Testis (tissue), 3 donors: Measurements from ENCODE around the gene SLC22A4. TPM values are rescaled to one million over a fixed set of nuclear protein-coding genes. Genes with fewer than 3 reads are reported as not detected.

ENCODE experiments used
- DNase-seq: peaks from one replicate; pipeline ENCODE4 v3.0.0-alpha.2; 2019
- H3K27ac ChIP-seq, 2 donors: fragments of 200-600 bp; sonication (generic); one replicate each; pipeline ENCODE4 v1.5.1; 2019
- H3K27me3 ChIP-seq: fragments of 200-600 bp; sonication (generic); one replicate; pipeline ENCODE4 v1.5.1; 2019
- H3K36me3 ChIP-seq: fragments of 200-600 bp; sonication (generic); one replicate; pipeline ENCODE4 v1.5.1; 2017; ENCODE audit warnings: low read depth; ENCODE audit errors: missing control alignments
- H3K4me1 ChIP-seq: fragments of 200-600 bp; sonication (generic); one replicate; pipeline ENCODE4 v1.5.1; 2019
- H3K4me3 ChIP-seq, 2 donors: fragments of 200-600 bp; sonication (generic); one replicate each; pipeline ENCODE4 v1.5.1; 2017 to 2019
- H3K9me3 ChIP-seq: fragments of 200-600 bp; sonication (generic); one replicate; pipeline ENCODE4 v1.5.1; 2017
- POLR2A ChIP-seq: fragments of 450-650 bp; IDR thresholded peaks from one replicate; pipeline ENCODE4 v1.6.1; 2017; ENCODE audit warnings: antibody characterized with exemption, mild to moderate bottlenecking, moderate library complexity
- WGBS, 2 donors: methylation state at CpG; one replicate each; pipeline ENCODE4 v1.1.5; 2018; 5-methylcytosine and 5-hydroxymethylcytosine counted together
- intact Hi-C: fragments of 100-400 bp; cut with DNase I; formaldehyde crosslinking; loops from one replicate; pipeline ENCODE4 v1.15.1; 2023; ENCODE audit warnings: low total_unique reads
- polyA plus RNA-seq: library from polyadenylated mRNA; stranded (reverse); fragments of 350-450 nt; fragmentation: Illumina TruSeq; extraction: RNeasy Lipid Tissue Mini Kit (QIAGEN cat#74804); gene quantifications from one replicate; pipeline ENCODE4 v1.2.3, GENCODE V29; 2014; ENCODE audit warnings: low read depth, low replicate concordance; ENCODE audit not compliant: insufficient read depth
- total RNA-seq, 2 donors: library from RNA; depleted of rRNA; stranded (reverse); fragments of >200 nt; gene quantifications; one replicate each; pipeline ENCODE4 v1.2.3, GENCODE V29; 2016
- TF ChIP-seq, protein P1 (sequence below), 3 experiments: fragments of 450-650 bp in 2 of 3; fragments of 200-600 bp in 1 of 3; sonication (generic) in 1 of 3; IDR thresholded peaks; one replicate each; pipeline ENCODE4 v1.5.1; 2016 to 2019; ENCODE audit warnings: antibody characterized with exemption in 3 of 3, mild to moderate bottlenecking in 2 of 3, moderate library complexity in 1 of 3

SLC22A4 gene
- total and polyA plus RNA-seq, 3 donors from 2014 or later, result 1.1 to 2.3 (median 1.5) TPM

DNA sequence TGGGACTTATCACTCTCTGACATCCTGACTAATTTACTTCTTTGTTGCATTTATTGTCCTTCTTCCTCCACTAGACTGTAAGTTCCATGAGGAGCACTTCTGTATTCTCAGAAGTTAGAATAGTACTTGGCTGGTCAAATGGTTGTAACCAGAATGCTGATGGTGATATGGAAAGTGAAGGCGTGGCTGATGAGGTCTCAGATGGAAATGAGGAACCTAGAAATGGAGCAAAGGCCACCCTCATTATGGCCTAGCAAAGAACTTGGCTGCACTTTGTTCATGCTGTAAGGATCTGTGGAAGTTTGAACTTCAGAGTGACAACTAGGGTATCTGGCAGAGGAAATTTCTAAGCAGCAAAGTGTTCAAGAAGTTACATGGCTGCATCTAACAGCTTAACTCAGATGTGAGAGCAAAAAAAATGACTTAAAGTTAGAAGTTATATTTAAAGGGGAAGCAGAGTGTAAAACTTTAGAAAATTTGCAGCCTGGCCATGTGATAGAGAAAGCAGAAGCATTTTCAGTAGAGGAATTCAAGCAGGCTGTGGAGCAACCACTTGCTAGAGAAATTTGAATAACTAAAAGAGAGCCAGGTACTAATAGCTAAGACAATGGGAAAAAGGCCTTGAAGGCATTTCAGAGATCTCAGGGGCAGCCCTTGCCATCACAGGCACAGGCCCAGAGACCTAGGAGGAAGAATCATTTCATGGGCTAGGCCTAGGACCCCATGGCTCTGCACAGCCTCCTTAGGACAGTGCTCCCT lies 60.4 kb downstream of the SLC22A4 start:
- H3K27ac ChIP-seq, result no peak overlapping the region
- no peak overlapping the region for H3K4me3 ChIP-seq
- H3K36me3 ChIP-seq, result no peaks in the 10 kb centered on the region
- H3K27me3 ChIP-seq, result no peaks in the 10 kb centered on the region
- no peak for TF ChIP-seq POLR2A
- TF ChIP-seq, protein P1, sequence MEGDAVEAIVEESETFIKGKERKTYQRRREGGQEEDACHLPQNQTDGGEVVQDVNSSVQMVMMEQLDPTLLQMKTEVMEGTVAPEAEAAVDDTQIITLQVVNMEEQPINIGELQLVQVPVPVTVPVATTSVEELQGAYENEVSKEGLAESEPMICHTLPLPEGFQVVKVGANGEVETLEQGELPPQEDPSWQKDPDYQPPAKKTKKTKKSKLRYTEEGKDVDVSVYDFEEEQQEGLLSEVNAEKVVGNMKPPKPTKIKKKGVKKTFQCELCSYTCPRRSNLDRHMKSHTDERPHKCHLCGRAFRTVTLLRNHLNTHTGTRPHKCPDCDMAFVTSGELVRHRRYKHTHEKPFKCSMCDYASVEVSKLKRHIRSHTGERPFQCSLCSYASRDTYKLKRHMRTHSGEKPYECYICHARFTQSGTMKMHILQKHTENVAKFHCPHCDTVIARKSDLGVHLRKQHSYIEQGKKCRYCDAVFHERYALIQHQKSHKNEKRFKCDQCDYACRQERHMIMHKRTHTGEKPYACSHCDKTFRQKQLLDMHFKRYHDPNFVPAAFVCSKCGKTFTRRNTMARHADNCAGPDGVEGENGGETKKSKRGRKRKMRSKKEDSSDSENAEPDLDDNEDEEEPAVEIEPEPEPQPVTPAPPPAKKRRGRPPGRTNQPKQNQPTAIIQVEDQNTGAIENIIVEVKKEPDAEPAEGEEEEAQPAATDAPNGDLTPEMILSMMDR (IDR thresholded peaks at IDR 0.05), result no peak
- H3K4me1 ChIP-seq, result no peaks in the 10 kb centered on the region
- 80 to 86% methylated on average over 1 of the region's 1 CpG for WGBS, 2 donors
- intact Hi-C loops, result no loop called here
- H3K9me3 ChIP-seq, result no peaks in the 10 kb centered on the region
- no peak for DNase-seq

DNA sequence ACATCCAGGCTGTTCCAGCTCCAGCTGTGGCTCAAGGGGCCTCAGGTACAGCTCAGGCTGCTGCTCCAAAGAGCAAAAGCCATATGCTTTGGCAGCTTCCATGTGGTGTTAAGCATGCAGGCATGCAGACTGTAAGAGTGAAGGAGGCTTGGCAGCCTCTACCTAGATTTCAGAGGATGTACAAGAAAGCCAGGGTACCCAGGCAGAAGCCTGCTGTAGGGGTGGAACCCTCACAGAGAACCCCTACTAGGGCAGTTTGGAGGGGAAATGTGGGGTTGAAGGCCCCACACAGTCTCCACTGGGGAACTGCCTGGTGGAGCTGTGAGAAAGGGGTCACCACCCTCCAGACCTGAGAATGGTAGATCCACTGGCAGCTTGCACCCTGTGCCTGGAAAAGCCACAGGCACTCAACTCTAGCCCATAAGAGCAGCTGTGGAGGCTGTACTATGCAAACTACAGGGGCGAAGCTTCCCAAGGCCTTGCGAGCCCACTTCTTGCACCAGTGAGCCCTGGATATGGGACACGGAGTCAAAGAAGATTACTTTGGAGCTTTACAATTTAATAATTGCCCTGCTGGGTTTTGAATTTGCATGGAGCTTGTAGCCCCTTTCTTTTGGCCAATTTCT lies 61.1 kb downstream of the SLC22A4 start:
- H3K4me1 ChIP-seq, result no peaks in the 10 kb centered on the region
- H3K27ac ChIP-seq, result no peak overlapping the region
- intact Hi-C loops, result no loop called here
- H3K27me3 ChIP-seq, result no peaks in the 10 kb centered on the region
- no peak for TF ChIP-seq POLR2A
- TF ChIP-seq, protein P1 (IDR thresholded peaks at IDR 0.05), result no peak
- H3K4me3 ChIP-seq, result no peak overlapping the region
- H3K9me3 ChIP-seq, result no peaks in the 10 kb centered on the region
- no peaks in the 10 kb centered on the region for H3K36me3 ChIP-seq
- 80 to 99% methylated on average over 3 of the region's 3 CpGs for WGBS, 2 donors
- DNase-seq, result no peak

DNA sequence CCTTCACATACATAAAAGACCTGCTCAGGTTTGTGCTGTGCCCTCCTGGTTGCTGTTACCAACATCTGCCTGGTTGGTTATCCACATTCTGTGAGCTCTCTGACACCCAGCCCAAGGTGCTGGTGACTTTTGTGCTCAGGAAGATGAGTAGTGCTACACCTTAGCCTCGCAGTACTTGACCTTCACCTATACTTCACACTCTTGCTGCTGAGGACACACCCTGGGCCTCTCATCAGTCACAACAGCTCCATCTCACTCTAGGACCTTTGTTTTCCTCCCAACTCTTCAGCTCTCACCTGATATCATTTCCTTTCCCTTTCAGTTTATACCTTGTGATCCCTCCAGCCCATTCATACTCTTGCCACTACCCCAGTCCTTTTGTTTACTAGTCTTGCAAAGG lies 64.6 kb downstream of the SLC22A4 start:
- Histone ChIP-seq H3K27ac (no peak overlapping the region), H3K27me3 (no peaks in the 10 kb centered on the region), H3K36me3 (no peaks in the 10 kb centered on the region), H3K9me3 (no peaks in the 10 kb centered on the region), H3K4me1 (no peaks in the 10 kb centered on the region), H3K4me3 (no peak overlapping the region)
- WGBS, 2 donors, result 79 to 81% methylated on average over 1 of the region's 1 CpG
- TF ChIP-seq, protein P1 (IDR thresholded peaks at IDR 0.05), result no peak
- TF ChIP-seq POLR2A, result no peak
- intact Hi-C loops, result no loop called here
- no peak for DNase-seq

DNA sequence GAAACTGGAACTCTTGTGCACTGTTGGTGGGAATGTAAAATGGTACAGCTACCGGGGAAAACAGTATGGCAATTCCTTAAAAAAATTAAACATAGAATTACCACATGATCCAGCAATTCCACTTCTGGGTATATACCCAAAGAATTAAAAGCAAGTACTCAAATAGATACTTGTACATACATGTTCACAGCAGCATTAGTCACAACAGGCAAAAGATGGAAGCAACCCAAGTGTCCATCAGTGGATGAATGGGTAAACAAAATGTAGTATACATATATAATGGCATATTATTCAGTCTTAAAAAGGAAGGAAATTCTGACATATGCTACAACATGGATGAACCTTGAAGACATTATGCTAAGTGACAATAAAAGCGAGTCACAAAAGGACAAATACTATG lies 67.9 kb downstream of the SLC22A4 start:
- TF ChIP-seq POLR2A, result no peak
- TF ChIP-seq, protein P1 (IDR thresholded peaks at IDR 0.05), result no peak
- H3K36me3 ChIP-seq, result no peaks in the 10 kb centered on the region
- WGBS, 2 donors, result 93 to 96% methylated on average over 2 of the region's 2 CpGs
- H3K27me3 ChIP-seq, result no peaks in the 10 kb centered on the region
- no peak overlapping the region for H3K27ac ChIP-seq
- DNase-seq, result no peak
- no peak overlapping the region for H3K4me3 ChIP-seq
- H3K4me1 ChIP-seq, result no peaks in the 10 kb centered on the region
- no peaks in the 10 kb centered on the region for H3K9me3 ChIP-seq
- intact Hi-C loops, result no loop called here
